ENCODE data around the gene NCKAP5L.
"Not testable (repeated sequence)": the region's sequence is repeated elsewhere in the genome, so short reads cannot be mapped to it uniquely, and the experiment has no call there.

The NCKAP5L gene

DNA sequence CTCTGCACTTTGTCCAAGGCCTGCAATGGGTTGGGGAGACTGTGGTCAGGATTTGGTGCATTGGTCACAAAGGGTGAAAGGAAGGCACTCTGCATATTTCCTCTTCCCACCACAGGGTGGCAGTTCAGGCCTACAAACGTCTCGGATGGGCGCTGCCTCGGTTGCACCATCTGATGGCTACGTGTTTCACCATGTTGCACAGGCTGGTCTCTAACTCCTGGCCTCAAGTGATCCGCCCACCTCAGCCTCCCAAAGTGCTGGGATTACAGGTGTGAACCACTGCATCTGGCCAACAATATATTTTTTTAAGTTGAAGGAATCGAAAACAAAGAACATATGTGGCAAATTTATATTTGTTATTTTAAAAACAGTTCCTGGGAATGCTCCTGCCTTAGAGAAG lies 51.8 kb downstream of the NCKAP5L start:
- DNase-seq, result peak; percentile 35

DNA sequence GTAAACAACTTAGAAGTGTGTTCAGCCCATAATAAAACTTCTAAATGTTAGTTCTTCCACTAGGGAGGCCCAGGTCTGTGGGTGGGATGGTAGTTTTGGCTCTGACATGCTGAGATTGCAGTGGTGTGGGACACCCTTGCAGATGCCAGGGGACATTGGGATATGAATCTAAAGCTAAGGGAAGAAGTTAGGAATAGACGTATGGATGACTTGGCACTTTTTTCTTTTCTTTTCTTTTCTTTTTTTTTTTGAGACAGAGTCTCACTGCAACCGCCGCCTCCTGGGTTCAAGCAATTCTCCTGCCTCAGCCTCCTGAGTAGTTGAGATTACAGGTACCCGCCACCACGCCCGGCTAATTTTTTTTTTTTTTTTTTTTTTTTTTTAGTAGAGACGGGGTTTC lies 55.1 kb downstream of the NCKAP5L start:
- not testable (repeated sequence) for DNase-seq

DNA sequence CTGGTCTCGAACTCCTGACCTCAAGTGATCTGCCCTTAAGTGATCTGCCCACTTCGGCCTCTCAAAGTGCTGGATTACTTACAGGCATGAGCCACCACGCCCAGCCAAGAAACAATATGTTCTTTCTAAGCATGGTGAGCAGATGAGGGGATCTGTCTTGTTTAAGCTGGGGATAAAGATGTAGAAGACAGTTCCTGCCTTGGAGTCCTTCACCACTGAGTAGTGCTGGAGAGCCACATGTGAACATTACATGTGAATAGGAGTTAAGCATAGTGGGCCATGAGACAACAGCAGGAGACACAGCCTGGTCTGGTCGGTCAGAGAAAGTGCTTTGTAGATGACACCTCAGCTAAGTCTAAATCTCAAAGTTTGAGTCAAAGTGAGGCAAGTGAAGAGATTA lies 60.9 kb downstream of the NCKAP5L start:
- DNase-seq, result no peak

DNA sequence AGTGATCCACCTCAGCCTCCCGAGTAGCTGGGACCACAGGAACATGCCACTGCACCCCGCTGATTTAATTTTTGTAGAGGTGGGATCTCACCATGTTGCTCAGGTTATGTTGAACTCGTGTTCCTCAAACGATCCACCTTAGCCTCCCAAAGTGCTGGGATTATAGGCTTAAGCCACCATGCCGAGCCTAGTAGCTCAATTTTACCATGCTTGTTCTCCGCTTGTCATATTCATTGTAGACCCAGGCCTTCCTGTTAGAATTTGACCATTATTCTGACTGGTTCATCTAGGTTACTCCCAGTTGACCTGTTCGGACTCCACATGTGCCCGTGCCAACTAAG lies 62.1 kb downstream of the NCKAP5L start:
- no peak for DNase-seq

DNA sequence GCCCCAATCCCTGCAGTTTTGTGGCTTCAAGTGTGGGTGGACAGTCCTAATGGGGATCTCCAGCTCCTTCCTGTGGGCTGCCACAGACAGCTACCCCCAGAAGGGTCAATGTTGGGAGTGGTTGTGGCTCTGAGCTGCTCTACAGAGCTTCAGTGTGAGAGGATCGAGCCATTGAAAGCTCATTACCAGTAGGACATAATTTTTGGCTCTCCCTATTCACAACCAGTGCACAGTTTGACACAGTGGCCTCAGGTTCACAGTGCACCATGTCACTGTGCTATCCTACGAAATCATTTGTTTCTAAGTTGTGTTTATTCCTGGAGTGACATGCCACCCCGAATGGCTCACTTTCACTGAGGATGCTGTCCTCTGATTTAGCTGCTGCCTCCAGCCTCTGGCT lies 64.1 kb downstream of the NCKAP5L start:
- DNase-seq, result no peak

DNA sequence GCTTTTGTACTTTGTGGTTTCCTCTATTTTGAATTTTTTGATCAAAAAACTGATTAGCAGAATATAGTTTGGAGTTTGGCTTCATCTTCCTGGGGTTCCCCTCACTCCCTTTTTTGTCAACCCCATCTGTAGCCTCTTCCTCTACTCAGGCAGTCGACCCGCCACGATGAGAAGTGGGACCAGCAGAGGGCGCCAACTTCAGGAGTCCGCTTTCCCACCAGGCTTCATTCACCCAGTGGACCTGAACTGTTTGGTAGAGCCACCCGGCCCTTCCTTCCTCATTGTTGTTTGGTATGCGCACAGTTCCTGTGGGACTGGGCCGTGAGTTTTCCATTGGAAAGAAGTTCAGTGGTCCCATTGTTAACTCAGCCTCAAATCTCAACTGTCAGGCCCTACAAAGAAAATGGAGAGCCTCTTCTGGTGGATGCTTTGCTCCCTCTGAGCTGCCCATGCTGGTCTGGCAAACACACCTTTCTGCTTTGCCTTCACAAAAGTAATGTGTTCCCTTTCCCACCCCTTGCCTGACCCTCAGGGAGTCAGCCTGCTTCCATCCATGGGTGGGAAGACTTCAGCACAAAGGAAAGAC lies 65.1 kb downstream of the NCKAP5L start:
- DNase-seq, result no peak

DNA sequence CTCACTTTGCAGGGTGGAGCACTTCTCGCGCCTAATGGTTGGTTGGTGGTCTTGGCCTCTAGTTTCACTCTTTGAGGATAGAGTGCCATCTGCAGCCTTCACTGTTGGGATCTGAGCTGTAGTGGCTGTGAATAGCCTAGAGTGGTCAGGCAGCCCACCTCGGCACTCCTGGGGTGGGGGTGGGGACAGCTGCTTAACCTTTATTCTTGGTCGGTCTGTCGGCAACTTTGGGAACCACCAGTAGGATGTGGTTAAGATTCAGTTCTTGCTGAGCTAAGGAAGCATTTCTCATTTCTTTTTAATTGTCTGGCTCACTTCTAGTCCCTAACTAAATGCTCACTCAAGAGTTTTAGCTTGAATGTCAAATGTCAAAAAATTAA lies 65.8 kb downstream of the NCKAP5L start:
- no peak for DNase-seq

DNA sequence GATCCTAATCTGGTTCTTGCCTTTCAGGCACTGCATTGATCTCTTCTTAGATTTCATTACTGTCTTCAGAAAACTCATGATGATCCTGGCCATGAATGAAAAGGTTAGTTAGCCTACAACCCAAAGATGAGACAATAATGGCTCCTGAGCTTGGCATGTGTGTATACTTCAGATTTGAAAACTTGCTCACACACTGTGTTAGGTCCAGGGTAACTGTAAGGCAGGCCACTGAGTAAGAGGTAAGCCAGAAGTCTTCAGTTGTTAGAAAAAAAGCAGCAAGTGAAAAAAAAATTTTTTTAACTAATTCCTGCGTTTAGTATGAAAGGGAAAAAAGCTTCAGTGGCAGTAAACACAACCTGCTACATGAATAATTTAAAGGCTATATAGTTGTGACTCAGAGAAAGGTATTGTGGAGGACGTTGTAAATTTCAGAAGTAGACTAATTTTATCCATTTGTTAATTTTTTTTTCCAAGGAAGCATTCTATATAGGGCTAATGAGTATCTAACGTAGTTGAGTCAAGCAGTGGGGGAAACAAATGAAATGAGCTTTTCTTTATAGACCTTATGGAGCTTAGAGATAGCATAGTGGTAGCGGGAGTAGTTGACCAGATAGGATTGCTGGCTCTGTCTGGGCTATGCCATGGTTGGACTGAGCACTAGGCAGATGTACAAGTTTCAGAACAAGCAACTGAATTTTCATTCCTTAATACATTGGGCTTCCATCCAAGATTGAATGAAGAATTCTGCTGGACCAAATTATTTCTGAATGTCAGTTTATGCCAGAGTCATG lies 66.3 kb downstream of the NCKAP5L start:
- no peak for DNase-seq

DNA sequence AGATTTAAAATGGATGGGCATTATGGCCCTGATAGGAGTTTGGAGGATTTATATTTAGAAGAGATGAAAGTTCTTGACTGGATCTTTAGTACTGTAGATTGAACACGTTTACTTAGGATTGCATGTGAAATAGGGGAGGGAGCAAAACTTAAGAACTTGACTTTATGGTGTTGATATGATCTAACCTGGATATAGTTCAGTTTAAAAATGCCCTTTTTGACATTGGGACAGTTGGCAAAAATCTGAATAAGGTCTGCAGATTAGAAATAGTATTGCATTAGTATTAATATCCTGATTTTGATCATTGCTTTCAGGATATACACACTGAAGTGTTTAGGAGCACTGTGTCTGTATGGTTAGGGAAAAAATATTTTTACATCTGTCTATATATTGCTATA lies 77.2 kb downstream of the NCKAP5L start:
- no peak for DNase-seq

DNA sequence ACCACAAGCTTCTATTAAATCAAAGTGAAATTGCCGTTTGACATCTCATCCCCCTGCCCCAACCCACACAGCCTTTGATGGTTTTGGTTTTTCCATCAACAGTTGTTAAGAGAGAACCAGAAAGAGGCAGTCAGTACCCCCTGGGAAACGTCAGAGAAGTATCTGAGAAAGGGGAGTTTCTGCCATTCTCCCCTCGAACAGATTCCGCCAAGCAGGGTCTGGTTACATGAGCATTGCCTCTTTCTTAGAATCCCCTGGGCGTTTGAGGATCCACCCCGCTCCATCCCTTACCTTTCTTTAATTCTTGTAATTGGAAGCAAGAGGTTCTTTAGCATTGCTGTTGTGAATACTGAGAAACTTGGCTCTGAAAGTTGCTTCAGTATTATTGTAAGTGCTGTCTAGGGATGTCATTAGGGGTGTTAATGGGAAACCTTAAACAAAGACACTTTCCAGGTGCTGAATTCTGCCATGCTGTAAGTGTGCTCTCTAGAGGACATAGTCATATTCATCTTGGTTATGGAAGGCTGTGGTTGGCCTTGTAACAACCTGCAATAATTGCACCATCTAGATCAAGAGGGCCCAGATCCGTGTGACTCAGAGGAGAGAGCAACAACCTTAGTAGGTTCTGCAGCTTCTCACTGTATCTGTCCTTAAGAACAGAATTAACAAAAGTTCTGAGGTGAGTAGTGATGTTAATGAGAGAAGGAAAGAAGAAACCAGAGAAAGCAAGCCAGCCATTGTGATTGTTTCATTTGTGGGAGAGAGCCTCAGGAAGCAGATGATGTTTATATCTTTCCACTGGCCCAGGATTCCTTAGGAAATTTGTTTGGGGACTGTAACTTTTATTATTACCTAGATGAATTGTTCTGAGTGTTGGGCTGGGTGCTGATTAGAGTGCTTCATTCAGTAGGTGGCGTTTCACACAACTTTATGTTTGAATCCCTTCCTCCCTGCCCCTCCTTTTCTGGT lies 77.9 kb downstream of the NCKAP5L start:
- DNase-seq, result no peak

DNA sequence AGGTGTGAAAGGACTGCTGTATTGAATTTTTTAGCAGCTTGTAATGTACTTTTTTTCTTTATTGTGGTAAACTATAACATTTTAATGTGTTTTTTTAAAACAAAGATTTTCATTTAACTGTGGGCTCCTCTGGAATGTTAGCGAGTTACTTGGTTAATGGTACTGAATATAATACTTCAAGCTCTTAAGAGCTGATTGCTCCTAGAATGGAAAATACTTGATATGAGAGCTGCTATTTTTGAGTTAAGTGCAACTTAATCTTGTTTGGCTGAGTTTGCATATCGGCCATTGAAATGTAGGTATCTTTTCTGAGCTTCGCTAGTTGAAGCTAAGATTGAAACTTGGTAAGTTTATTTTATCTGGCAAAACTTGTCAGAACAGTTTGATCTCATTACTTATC lies 79.4 kb downstream of the NCKAP5L start:
- no peak for DNase-seq

DNA sequence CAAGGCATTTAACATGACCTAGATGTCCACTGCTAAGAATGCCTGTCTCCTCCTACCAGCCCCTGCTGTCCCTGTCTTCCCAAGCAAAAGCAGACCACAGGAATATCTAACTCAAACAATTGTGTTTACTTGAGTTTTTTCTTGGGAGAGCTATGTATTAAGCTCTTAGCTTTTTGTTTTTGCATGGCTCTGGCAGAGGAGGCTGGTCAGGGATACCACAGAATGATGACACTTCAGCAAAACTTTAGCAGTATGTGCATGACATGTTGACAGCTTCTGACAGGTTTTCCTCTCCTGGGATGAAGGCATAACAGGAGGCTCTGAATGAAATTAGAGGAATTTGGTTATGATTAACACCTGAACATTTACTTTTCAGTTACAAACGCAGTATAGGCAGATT lies 79.9 kb downstream of the NCKAP5L start:
- no peak for DNase-seq

DNA sequence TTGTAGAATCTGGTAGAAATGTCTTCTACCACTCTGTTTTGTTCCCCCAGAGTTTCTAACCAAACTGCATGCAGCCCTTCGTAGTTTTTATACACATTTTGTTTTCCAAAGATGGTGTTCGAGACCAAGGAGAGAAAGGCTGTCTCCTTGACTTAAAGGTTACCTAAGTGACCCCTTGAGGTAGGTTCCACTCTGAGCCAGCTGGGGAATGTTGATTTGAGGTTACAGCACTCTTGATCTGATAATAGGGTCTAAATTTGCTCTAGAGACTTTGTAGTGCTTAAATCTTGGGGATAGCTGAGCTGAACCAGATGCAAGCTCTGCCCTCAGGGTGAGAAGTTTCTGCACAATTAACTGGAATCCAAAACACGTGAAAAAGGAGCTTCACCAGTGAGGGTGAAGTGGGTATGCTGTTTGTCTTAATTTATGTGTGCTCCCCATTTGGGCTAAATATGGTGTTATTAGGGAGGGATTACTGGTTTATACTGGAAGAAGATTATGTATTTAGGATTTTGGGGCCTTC lies 83.8 kb downstream of the NCKAP5L start:
- no peak for DNase-seq

DNA sequence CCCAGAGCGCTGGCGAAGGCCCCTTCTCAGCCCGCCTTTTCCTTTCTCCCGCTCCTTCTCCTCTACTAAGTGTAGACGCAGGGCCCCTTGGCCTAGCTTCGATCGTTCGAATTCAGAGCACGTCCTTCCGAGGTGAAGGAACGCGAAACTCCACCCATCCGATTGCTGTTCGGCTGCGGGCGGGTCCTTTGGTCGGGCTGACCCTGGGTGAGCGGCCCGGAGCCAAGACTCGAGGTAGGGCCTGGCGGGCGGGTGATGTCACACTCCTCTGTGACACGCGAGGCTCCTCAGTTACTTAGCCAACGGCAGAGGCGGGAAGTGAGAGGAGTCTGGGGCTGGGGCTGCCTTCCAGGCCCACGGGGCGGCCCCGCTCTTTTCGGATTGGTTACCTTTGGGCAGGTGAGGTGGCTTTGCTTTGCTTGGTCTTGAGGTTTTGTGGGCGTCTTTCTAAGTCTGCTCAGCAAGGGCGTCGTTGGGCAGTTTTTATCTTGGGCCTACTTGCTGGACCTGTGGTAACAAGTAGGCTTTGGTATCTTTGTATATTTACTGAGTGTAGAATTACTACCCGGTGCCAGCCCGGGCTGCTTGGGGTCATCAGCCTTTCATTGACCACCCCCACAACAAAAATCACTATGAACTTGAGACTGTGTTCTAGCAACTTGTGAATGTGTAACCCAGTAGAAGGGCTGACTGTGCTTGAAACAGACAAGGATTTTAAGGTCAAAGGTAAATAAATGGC lies 86.2 kb downstream of the NCKAP5L start:
- DNase-seq, result peak; percentile 44

Measured in NCI-H446 treated with DMSO at 0.1 percent for 48 hours (cell line).